Thyroid gland (tissue), 4 donors: Measurements from ENCODE around the gene ECEL1.

Experiments
- CTCF ChIP-seq, 6 experiments: fragments of 200-600 bp in 3 of 6; fragments of 450-650 bp in 3 of 6; sonication (generic) in 3 of 6; IDR thresholded peaks; one replicate each; pipeline ENCODE4 v1.5.1; 2016 to 2019; ENCODE audit warnings: antibody characterized with exemption in 6 of 6, mild to moderate bottlenecking in 2 of 6, inconsistent platforms in 1 of 6, moderate library complexity in 1 of 6
- POLR2A ChIP-seq, 2 donors: fragments of 450-650 bp; IDR thresholded peaks; one replicate each; pipeline ENCODE4 v1.6.1; 2017; ENCODE audit warnings: antibody characterized with exemption in 2 of 2, mild to moderate bottlenecking in 2 of 2, moderate library complexity in 1 of 2

- TF ChIP-seq POLR2A (IDR thresholded peaks at IDR 0.05): no peak
- TF ChIP-seq CTCF (IDR thresholded peaks at IDR 0.05): no peak
Observed at GRCh38 chr2:232497348-232497747, 9.7 kb upstream of the ECEL1 start.
